ENCODE results near the gene SHANK3.

Gene SHANK3

DNA sequence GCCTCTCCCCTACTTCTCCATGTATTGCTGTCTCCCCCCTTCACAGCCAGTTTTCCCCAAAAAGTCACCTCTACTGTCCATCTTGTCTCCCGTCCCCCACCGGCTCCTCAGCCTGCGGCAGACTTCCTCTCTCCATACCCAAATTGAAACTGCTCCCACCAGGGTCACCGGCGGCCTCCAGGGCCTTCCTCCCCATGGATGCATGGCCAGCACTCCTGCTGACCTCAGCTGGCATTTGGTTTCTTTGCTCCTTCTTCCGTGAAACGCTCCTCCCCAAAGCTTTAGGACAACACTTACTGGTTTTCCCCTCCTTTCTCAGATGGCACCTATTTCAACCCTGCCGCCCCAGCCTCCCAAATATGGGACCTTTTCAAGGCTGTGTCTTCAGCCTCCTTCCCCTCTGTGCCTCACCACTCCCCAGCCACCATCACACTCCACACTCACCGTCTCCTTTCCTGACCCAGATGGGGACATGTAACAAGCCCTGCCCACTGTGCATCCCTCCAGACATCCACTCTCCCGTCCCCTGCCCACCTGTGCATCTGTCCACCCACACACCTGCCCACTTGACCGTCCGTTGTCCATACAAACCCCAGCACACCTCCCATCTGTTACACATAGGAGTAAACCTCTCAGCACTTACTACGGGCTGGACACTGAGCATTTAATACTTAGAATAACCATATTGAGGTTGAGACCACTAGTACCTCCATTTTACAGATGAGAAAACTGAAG lies 43.8 kb downstream of the SHANK3 start:
- TF ChIP-seq, protein P1, sequence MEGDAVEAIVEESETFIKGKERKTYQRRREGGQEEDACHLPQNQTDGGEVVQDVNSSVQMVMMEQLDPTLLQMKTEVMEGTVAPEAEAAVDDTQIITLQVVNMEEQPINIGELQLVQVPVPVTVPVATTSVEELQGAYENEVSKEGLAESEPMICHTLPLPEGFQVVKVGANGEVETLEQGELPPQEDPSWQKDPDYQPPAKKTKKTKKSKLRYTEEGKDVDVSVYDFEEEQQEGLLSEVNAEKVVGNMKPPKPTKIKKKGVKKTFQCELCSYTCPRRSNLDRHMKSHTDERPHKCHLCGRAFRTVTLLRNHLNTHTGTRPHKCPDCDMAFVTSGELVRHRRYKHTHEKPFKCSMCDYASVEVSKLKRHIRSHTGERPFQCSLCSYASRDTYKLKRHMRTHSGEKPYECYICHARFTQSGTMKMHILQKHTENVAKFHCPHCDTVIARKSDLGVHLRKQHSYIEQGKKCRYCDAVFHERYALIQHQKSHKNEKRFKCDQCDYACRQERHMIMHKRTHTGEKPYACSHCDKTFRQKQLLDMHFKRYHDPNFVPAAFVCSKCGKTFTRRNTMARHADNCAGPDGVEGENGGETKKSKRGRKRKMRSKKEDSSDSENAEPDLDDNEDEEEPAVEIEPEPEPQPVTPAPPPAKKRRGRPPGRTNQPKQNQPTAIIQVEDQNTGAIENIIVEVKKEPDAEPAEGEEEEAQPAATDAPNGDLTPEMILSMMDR (IDR thresholded peaks at IDR 0.05) = no peak

DNA sequence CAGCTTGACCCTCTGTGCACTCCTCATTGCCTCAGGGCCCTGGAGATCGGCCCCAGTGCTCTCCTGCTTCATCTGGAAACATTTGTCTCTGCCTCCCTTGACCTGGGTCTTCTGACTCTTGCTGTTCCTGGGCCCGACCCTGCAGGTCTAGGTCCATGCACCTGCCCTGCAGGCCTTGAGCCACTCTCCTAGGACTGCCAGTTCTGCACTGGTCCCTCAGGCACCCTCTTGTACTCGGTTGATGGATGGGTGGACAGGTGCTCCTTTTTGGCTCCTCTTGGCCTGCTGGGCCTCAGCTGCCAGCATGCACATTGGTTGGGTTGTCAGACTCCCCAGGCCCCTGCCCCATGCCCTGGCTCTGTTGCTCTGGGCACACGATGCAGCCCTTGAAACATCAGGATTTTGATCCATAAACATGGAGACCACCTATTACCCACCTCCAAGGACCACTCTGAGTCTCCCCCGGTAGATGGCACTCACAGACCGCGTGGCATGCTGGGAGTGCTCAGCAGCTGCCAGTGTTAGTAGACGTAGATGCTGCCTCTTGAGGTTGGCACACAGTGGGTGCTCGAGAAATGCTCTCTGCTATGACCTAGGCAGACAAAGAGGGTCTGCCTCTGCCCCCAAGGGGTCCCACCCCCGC lies 45.2 kb downstream of the SHANK3 start:
- TF ChIP-seq, protein P1 (IDR thresholded peaks at IDR 0.05) = no peak

- TF ChIP-seq, protein P1 (IDR thresholded peaks at IDR 0.05) = no peak
These were observed 45.7 kb downstream of the SHANK3 start for GRCh38 chr22:50718352-50718709.

GRCh38 chr22:50719814-50720300 lies 47.2 kb downstream of the SHANK3 start:
- TF ChIP-seq, protein P1 (IDR thresholded peaks at IDR 0.05) = no peak

DNA sequence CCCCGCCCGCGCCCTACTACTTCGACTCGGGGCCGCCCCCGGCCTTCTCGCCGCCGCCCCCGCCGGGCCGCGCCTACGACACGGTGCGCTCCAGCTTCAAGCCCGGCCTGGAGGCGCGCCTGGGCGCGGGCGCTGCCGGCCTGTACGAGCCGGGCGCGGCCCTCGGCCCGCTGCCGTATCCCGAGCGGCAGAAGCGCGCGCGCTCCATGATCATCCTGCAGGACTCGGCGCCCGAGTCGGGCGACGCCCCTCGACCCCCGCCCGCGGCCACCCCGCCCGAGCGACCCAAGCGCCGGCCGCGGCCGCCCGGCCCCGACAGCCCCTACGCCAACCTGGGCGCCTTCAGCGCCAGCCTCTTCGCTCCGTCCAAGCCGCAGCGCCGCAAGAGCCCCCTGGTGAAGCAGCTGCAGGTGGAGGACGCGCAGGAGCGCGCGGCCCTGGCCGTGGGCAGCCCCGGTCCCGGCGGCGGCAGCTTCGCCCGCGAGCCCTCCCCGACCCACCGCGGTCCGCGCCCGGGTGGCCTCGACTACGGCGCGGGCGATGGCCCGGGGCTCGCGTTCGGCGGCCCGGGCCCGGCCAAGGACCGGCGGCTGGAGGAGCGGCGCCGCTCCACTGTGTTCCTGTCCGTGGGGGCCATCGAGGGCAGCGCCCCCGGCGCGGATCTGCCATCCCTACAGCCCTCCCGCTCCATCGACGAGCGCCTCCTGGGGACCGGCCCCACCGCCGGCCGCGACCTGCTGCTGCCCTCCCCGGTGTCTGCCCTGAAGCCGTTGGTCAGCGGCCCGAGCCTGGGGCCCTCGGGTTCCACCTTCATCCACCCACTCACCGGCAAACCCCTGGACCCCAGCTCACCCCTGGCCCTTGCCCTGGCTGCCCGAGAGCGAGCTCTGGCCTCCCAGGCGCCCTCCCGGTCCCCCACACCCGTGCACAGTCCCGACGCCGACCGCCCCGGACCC lies 48.0 kb downstream of the SHANK3 start:
- TF ChIP-seq, protein P1 (IDR thresholded peaks at IDR 0.05) = no peak

GRCh38 chr22:50721257-50721844 lies 48.7 kb downstream of the SHANK3 start:
- TF ChIP-seq, protein P1 (IDR thresholded peaks at IDR 0.05) = no peak
